ENCODE measurements around the gene SFI1.
"Not testable (repeated sequence)": the region's sequence is repeated elsewhere in the genome, so short reads cannot be mapped to it uniquely, and the experiment has no call there.

The SFI1 gene

GRCh38 chr22:31544481-31545480, 48.4 kb downstream of the SFI1 start:
- DNase-seq (ENCODE audit: low read depth, low spot score): no peak

- no peak for DNase-seq (ENCODE audit: low read depth, low spot score)
Observed at GRCh38 chr22:31550871-31551370, 54.6 kb downstream of the SFI1 start.

- DNase-seq (ENCODE audit: low read depth, low spot score): no peak
Observed at GRCh38 chr22:31556627-31557203, 60.4 kb downstream of the SFI1 start.

GRCh38 chr22:31558546-31558945, 62.2 kb downstream of the SFI1 start:
- DNase-seq (ENCODE audit: low read depth, low spot score): not testable (repeated sequence)

GRCh38 chr22:31561238-31561887, 65.0 kb downstream of the SFI1 start:
- peak; percentile 7 for DNase-seq (ENCODE audit: low read depth, low spot score)

- DNase-seq (ENCODE audit: low read depth, low spot score): no peak
Observed at GRCh38 chr22:31561970-31562369, 65.6 kb downstream of the SFI1 start.

- DNase-seq (ENCODE audit: low read depth, low spot score): no peak
Observed at GRCh38 chr22:31566484-31566883, 70.1 kb downstream of the SFI1 start.

- DNase-seq (ENCODE audit: low read depth, low spot score): no peak
Observed at GRCh38 chr22:31567196-31567595, 70.9 kb downstream of the SFI1 start.

GRCh38 chr22:31567702-31568101, 71.4 kb downstream of the SFI1 start:
- DNase-seq (ENCODE audit: low read depth, low spot score): no peak

- DNase-seq (ENCODE audit: low read depth, low spot score): no peak
Observed at GRCh38 chr22:31569126-31569525, 72.8 kb downstream of the SFI1 start.

- no peak for DNase-seq (ENCODE audit: low read depth, low spot score)
Observed at GRCh38 chr22:31572939-31573338, 76.6 kb downstream of the SFI1 start.

- no peak for DNase-seq (ENCODE audit: low read depth, low spot score)
Observed at GRCh38 chr22:31574055-31574670, 77.8 kb downstream of the SFI1 start.

GRCh38 chr22:31575190-31575589, 78.9 kb downstream of the SFI1 start:
- DNase-seq (ENCODE audit: low read depth, low spot score): no peak

- DNase-seq (ENCODE audit: low read depth, low spot score): no peak
Observed at GRCh38 chr22:31577711-31578110, 81.4 kb downstream of the SFI1 start.

- no peak for DNase-seq (ENCODE audit: low read depth, low spot score)
Observed at GRCh38 chr22:31578171-31578570, 81.8 kb downstream of the SFI1 start.

- no peak for DNase-seq (ENCODE audit: low read depth, low spot score)
Observed at GRCh38 chr22:31579835-31580242, 83.5 kb downstream of the SFI1 start.

GRCh38 chr22:31583861-31584485, 87.6 kb downstream of the SFI1 start:
- no peak for DNase-seq (ENCODE audit: low read depth, low spot score)

- DNase-seq (ENCODE audit: low read depth, low spot score): no peak
Observed at GRCh38 chr22:31584804-31585160, 88.4 kb downstream of the SFI1 start.

- DNase-seq (ENCODE audit: low read depth, low spot score): no peak
Observed at GRCh38 chr22:31585161-31585859, 89.0 kb downstream of the SFI1 start.

GRCh38 chr22:31586137-31586920, 90.0 kb downstream of the SFI1 start:
- no peak for DNase-seq (ENCODE audit: low read depth, low spot score)
